Right atrium auricular region (tissue), 2 donors: Measurements from ENCODE around the gene GATAD2B. TPM values are rescaled to one million over a fixed set of nuclear protein-coding genes. Genes with fewer than 3 reads are reported as not detected.
A peak's percentile ranks its signal among the peaks of the same experiment; 100 is the strongest.

Source experiments
- DNase-seq: peaks from one replicate; pipeline ENCODE4 v3.0.0-alpha.2; 2019; ENCODE audit warnings: low spot score
- H3K27ac ChIP-seq, 2 donors: fragments of 200-600 bp; sonication (generic); 1 replicate in 1 of 2; 2 replicates in 1 of 2; pipeline ENCODE4 v1.5.1; 2016 to 2019
- H3K27me3 ChIP-seq, 2 donors: fragments of 200-600 bp; sonication (generic); one replicate each; pipeline versions ENCODE4 v1.5.1 to v1.6.0; 2017 to 2019
- H3K36me3 ChIP-seq: fragments of 200-600 bp; sonication (generic); one replicate; pipeline ENCODE4 v1.5.1; 2016
- H3K4me1 ChIP-seq, 2 donors: fragments of 200-600 bp; sonication (generic); one replicate each; pipeline versions ENCODE4 v1.5.1 to v1.6.0; 2017 to 2019
- H3K4me3 ChIP-seq, 2 donors: fragments of 200-600 bp; sonication (generic); 1 replicate in 1 of 2; 2 replicates in 1 of 2; pipeline ENCODE4 v1.5.1; 2017 to 2019; ENCODE audit warnings: mild to moderate bottlenecking in 1 of 2, moderate library complexity in 1 of 2
- H3K9me3 ChIP-seq, 2 donors: fragments of 200-600 bp; sonication (generic); one replicate each; pipeline ENCODE4 v1.5.1; 2019
- total RNA-seq, 2 donors: library from RNA; depleted of rRNA; stranded (reverse); fragments of >200 nt; gene quantifications; one replicate each; pipeline ENCODE4 v1.1.0, GENCODE V29; 2016
- TF ChIP-seq, protein P1 (sequence below), 2 donors: fragments of 200-600 bp; sonication (generic); IDR thresholded peaks; one replicate each; pipeline ENCODE4 v1.5.1; 2019; ENCODE audit warnings: antibody characterized with exemption in 2 of 2

The GATAD2B gene
- total RNA-seq, 2 donors from 2014 or later = 18.7 to 32.7 TPM

DNA sequence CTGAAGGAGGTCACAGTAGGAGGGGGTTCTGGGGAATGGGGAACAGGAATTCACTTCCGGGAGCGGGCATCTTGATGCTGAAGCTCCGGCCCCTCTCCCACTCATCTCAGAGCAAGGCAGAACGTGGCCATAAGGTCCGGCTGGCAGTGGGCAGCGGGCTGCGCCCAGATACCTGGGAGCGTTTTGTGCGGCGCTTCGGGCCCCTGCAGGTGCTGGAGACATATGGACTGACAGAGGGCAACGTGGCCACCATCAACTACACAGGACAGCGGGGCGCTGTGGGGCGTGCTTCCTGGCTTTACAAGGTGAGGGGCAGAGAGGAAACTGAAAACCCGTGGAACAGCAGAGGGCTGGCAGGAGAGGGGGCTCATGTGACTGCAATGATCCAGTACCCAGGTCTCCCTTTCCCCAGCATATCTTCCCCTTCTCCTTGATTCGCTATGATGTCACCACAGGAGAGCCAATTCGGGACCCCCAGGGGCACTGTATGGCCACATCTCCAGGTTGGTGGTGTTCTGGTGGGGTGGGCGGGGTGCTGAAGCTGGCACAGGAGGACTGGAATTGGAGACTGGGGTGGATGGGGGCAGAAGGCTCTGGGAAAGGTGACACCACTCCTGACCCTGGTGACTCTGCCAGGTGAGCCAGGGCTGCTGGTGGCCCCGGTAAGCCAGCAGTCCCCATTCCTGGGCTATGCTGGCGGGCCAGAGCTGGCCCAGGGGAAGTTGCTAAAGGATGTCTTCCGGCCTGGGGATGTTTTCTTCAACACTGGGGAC, 144.5 kb downstream of the GATAD2B start:
- Histone ChIP-seq H3K4me1 (peaks cover 0 to 80% of the 10 kb centered on the region in 2 donors), H3K27ac (no peak overlapping the region), H3K4me3 (no peak overlapping the region), H3K9me3 (no peaks in the 10 kb centered on the region), H3K36me3 (peaks cover under 1% of the 10 kb centered on the region), H3K27me3 (no peaks in the 10 kb centered on the region)
- DNase-seq = no peak
- TF ChIP-seq, protein P1, sequence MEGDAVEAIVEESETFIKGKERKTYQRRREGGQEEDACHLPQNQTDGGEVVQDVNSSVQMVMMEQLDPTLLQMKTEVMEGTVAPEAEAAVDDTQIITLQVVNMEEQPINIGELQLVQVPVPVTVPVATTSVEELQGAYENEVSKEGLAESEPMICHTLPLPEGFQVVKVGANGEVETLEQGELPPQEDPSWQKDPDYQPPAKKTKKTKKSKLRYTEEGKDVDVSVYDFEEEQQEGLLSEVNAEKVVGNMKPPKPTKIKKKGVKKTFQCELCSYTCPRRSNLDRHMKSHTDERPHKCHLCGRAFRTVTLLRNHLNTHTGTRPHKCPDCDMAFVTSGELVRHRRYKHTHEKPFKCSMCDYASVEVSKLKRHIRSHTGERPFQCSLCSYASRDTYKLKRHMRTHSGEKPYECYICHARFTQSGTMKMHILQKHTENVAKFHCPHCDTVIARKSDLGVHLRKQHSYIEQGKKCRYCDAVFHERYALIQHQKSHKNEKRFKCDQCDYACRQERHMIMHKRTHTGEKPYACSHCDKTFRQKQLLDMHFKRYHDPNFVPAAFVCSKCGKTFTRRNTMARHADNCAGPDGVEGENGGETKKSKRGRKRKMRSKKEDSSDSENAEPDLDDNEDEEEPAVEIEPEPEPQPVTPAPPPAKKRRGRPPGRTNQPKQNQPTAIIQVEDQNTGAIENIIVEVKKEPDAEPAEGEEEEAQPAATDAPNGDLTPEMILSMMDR (IDR thresholded peaks at IDR 0.05) = no peak

DNA sequence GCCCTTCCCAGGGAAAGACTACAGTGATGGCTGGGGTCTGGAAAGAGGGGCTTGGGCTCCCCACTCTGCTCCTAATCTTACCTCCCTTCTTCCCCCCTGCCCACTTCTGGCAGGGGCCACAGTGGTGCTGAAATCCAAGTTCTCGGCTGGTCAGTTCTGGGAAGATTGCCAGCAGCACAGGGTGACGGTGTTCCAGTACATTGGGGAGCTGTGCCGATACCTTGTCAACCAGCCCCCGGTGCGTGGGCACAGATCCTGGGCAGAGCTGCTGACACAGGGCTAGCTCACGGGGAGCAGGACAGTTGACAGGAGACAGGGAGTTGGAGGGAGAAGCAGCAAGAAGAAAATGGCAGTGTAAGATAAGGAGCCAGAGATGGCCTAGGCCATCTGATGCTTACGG, 145.1 kb downstream of the GATAD2B start:
- no peak for DNase-seq
- H3K36me3 ChIP-seq = peaks cover 7% of the 10 kb centered on the region
- no peaks in the 10 kb centered on the region for H3K9me3 ChIP-seq
- H3K27ac ChIP-seq = no peak overlapping the region
- TF ChIP-seq, protein P1 (IDR thresholded peaks at IDR 0.05) = no peak
- no peak overlapping the region for H3K4me3 ChIP-seq
- H3K4me1 ChIP-seq = peaks cover 0 to 79% of the 10 kb centered on the region in 2 donors
- H3K27me3 ChIP-seq = no peaks in the 10 kb centered on the region

DNA sequence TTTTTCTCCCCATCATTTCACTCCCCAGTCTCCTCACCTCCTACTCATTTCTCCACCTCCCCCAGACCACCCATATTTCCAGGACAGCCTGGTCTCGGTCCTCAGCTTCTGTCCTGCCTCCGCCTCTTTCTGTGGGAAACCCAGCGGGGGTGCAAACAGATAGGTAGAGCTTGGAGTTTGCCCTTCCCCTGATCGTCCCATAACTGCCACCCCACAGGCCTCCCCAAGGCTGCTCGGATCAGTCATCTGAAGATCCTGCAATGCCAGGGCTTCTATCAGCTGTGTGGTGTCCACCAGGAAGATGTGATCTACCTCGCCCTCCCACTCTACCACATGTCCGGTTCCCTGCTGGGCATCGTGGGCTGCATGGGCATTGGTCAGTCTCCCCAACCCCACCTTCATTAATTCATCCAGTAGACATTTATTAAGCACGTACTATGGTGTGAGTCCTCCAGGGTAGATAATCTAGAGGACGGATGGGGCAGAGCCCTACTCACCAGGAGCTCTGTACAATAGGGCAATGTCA, 145.9 kb downstream of the GATAD2B start:
- no peaks in the 10 kb centered on the region for H3K27me3 ChIP-seq
- no peaks in the 10 kb centered on the region for H3K9me3 ChIP-seq
- H3K36me3 ChIP-seq = peaks cover 12% of the 10 kb centered on the region
- peak overlapping the region in 1 of 2 donors; percentile 67 for H3K4me3 ChIP-seq
- H3K4me1 ChIP-seq = peaks cover 0 to 82% of the 10 kb centered on the region in 2 donors
- H3K27ac ChIP-seq = no peak overlapping the region
- no peak for DNase-seq
- TF ChIP-seq, protein P1 (IDR thresholded peaks at IDR 0.05) = no peak

DNA sequence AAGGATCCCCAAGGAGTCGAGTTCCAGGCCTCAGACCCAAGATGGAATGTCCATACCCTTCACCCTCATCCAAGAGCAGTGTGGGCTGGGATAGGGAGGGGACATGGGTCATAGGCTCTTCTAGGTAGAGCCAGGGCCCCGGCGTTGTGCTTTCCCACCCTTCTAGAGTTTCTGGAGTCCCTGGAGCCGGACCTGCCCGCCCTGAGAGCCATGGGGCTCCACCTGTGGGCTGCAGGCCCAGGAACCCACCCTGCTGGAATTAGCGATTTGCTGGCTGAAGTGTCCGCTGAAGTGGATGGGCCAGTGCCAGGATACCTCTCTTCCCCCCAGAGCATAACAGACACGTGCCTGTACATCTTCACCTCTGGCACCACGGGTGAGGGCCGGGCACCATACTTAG, 146.4 kb downstream of the GATAD2B start:
- Histone ChIP-seq H3K27ac (peak overlapping the region; percentile 81 to 82), H3K4me1 (peaks cover 0 to 86% of the 10 kb centered on the region in 2 donors), H3K9me3 (no peaks in the 10 kb centered on the region), H3K36me3 (peaks cover 16% of the 10 kb centered on the region), H3K27me3 (no peaks in the 10 kb centered on the region), H3K4me3 (peak overlapping the region; percentile 56 to 67)
- DNase-seq = no peak
- TF ChIP-seq, protein P1 (IDR thresholded peaks at IDR 0.05) = no peak

DNA sequence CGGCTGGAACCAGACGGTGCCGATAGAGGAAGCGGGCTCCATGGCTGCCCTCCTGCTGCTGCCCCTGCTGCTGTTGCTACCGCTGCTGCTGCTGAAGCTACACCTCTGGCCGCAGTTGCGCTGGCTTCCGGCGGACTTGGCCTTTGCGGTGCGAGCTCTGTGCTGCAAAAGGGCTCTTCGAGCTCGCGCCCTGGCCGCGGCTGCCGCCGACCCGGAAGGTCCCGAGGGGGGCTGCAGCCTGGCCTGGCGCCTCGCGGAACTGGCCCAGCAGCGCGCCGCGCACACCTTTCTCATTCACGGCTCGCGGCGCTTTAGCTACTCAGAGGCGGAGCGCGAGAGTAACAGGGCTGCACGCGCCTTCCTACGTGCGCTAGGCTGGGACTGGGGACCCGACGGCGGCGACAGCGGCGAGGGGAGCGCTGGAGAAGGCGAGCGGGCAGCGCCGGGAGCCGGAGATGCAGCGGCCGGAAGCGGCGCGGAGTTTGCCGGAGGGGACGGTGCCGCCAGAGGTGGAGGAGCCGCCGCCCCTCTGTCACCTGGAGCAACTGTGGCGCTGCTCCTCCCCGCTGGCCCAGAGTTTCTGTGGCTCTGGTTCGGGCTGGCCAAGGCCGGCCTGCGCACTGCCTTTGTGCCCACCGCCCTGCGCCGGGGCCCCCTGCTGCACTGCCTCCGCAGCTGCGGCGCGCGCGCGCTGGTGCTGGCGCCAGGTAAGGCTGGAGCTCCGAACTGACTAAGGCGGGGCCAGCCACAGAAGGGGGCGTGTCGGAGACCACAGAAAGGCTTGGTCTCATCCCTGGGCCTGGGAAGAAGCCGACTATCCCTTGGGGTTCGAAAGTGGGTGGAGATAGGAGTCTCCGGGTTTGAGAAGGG, 147.1 kb downstream of the GATAD2B start:
- Histone ChIP-seq H3K4me1 (peaks cover 0 to 92% of the 10 kb centered on the region in 2 donors), H3K27ac (peak overlapping the region; percentile 81 to 82), H3K27me3 (no peaks in the 10 kb centered on the region), H3K9me3 (no peaks in the 10 kb centered on the region), H3K4me3 (peak overlapping the region; percentile 56 to 67), H3K36me3 (peaks cover 21% of the 10 kb centered on the region)
- TF ChIP-seq, protein P1 (IDR thresholded peaks at IDR 0.05) = no peak
- peak; percentile 69 for DNase-seq
